GM23338 (cell line): Measurements from ENCODE around the gene ZXDC. TPM values are rescaled to one million over a fixed set of nuclear protein-coding genes. Genes with fewer than 3 reads are reported as not detected.

ENCODE experiments used
- ATAC-seq: fragments of 200-7000 bp; cut with Tn5 transposase; 3 replicates; pipeline ENCODE4 v1.9.1; 2020
- DNase-seq: peaks from one replicate; pipeline ENCODE4 v3.0.0-alpha.2; 2015; ENCODE audit warnings: low spot score
- H2AFZ ChIP-seq: fragments of 200-600 bp; sonication (generic); 2 replicates; pipeline ENCODE4 v1.8.0; 2016; ENCODE audit warnings: antibody characterized with exemption, mild to moderate bottlenecking, moderate library complexity
- H3F3A ChIP-seq: fragments of 200-600 bp; sonication (generic); replicated peaks from 2 replicates; pipeline ENCODE4 v1.8.0; 2017; ENCODE audit warnings: antibody characterized with exemption, mixed run types, low read depth
- H3K27ac ChIP-seq: fragments of 200-600 bp; sonication (generic); 2 replicates; pipeline ENCODE4 v1.6.1; 2016; ENCODE audit warnings: low read depth
- H3K27me3 ChIP-seq: fragments of 200-600 bp; sonication (generic); 2 replicates; pipeline ENCODE4 v1.8.0; 2016; ENCODE audit warnings: mild to moderate bottlenecking, mixed run types, moderate library complexity; ENCODE audit not compliant: insufficient read depth
- H3K36me3 ChIP-seq: fragments of 200-600 bp; sonication (generic); 2 replicates; pipeline ENCODE4 v1.8.0; 2016; ENCODE audit warnings: mild to moderate bottlenecking; ENCODE audit not compliant: insufficient read depth
- H3K4me1 ChIP-seq: fragments of 200-600 bp; sonication (generic); 2 replicates; pipeline ENCODE4 v1.8.0; 2016; ENCODE audit warnings: mild to moderate bottlenecking, moderate library complexity; ENCODE audit not compliant: insufficient read depth
- H3K4me2 ChIP-seq: fragments of 200-600 bp; sonication (generic); 2 replicates; pipeline ENCODE4 v1.7.1; 2017; ENCODE audit warnings: mixed run types
- H3K4me3 ChIP-seq: fragments of 200-600 bp; sonication (generic); 2 replicates; pipeline ENCODE4 v1.6.1; 2016; ENCODE audit warnings: mixed run types
- H3K79me2 ChIP-seq: fragments of 200-600 bp; sonication (generic); replicated peaks from 2 replicates; pipeline ENCODE4 v1.8.0; 2017; ENCODE audit warnings: mild to moderate bottlenecking; ENCODE audit not compliant: insufficient read depth
- H3K9me2 ChIP-seq: fragments of 200-600 bp; sonication (generic); 2 replicates; pipeline ENCODE4 v1.8.0; 2017; ENCODE audit not compliant: insufficient read depth
- H4K20me1 ChIP-seq: fragments of 200-600 bp; sonication (generic); replicated peaks from 2 replicates; pipeline ENCODE4 v1.8.0; 2017; ENCODE audit warnings: mild to moderate bottlenecking; ENCODE audit not compliant: insufficient read depth
- H3K27ac Mint-ChIP-seq: 2 replicates; pipeline ENCODE4 v1.8.0; 2020; ENCODE audit warnings: inconsistent platforms, mild to moderate bottlenecking, moderate library complexity, mixed read lengths
- H3K27me3 Mint-ChIP-seq: 3 replicates; pipeline ENCODE4 v1.8.0; 2022; ENCODE audit warnings: low read depth, mild to moderate bottlenecking, moderate library complexity, mixed read lengths, inconsistent platforms; ENCODE audit not compliant: insufficient read depth, poor library complexity
- H3K36me3 Mint-ChIP-seq: 3 replicates; pipeline ENCODE4 v1.8.0; 2021; ENCODE audit warnings: low read depth, mild to moderate bottlenecking, inconsistent platforms, moderate library complexity, mixed read lengths
- H3K4me1 Mint-ChIP-seq: 3 replicates; pipeline ENCODE4 v1.8.0; 2020; ENCODE audit warnings: mild to moderate bottlenecking, inconsistent platforms, mixed read lengths
- H3K4me3 Mint-ChIP-seq: 3 replicates; pipeline ENCODE4 v1.8.0; 2021; ENCODE audit warnings: moderate library complexity, mild to moderate bottlenecking, inconsistent platforms, mixed read lengths
- H3K9me3 Mint-ChIP-seq: 3 replicates; pipeline ENCODE4 v1.8.0; 2020; ENCODE audit warnings: moderate library complexity, mild to moderate bottlenecking, inconsistent platforms, mixed read lengths
- CREB1 ChIP-seq: fragments of 250-450 bp; sonication (Bioruptor Pico); IDR thresholded peaks from 2 replicates; pipeline ENCODE4 v1.5.0; 2020; ENCODE audit warnings: low read depth, mild to moderate bottlenecking, moderate library complexity
- CTCF ChIP-seq, 2 experiments: fragments of 200-600 bp in 1 of 2; sonication (generic) in 1 of 2; conservative IDR thresholded peaks; 2 replicates each; pipeline versions ENCODE4 v1.5.1 to v1.6.1; 2016 to 2017; ENCODE audit warnings: antibody characterized with exemption in 2 of 2, low read depth in 2 of 2, mild to moderate bottlenecking in 2 of 2, moderate library complexity in 1 of 2
- EZH2phosphoT487 ChIP-seq: fragments of 200-600 bp; sonication (generic); IDR thresholded peaks from one replicate; pipeline ENCODE4 v1.8.1; 2018; ENCODE audit warnings: antibody characterized with exemption; ENCODE audit not compliant: unreplicated experiment
- JUNB ChIP-seq: IDR thresholded peaks from one replicate; pipeline ENCODE4 v1.6.1; 2016; ENCODE audit warnings: antibody characterized with exemption; ENCODE audit not compliant: unreplicated experiment
- NANOG ChIP-seq: IDR thresholded peaks from 2 replicates; pipeline ENCODE4 v1.6.1; 2016; ENCODE audit warnings: antibody characterized with exemption, borderline replicate concordance
- POLR2AphosphoS5 ChIP-seq: IDR thresholded peaks from 2 replicates; pipeline ENCODE4 v1.6.1; 2016; ENCODE audit warnings: antibody characterized with exemption, low read depth
- REST ChIP-seq: IDR thresholded peaks from one replicate; pipeline ENCODE4 v1.6.1; 2018; ENCODE audit warnings: antibody characterized with exemption; ENCODE audit not compliant: unreplicated experiment
- STAT1 ChIP-seq: IDR thresholded peaks from one replicate; pipeline ENCODE4 v1.6.1; 2016; ENCODE audit warnings: antibody characterized with exemption; ENCODE audit not compliant: unreplicated experiment
- ZNF114 ChIP-seq: fragments of 250-450 bp; sonication (Bioruptor Pico); IDR thresholded peaks from 2 replicates; pipeline ENCODE4 v1.5.0; 2020; ENCODE audit warnings: mild to moderate bottlenecking, moderate library complexity
- ZNF331 ChIP-seq: fragments of 250-450 bp; sonication (Bioruptor Pico); IDR thresholded peaks from 2 replicates; pipeline ENCODE4 v1.5.0; 2020; ENCODE audit warnings: low read depth, mild to moderate bottlenecking, moderate library complexity
- ZNF462 ChIP-seq: fragments of 250-450 bp; sonication (Bioruptor Pico); IDR thresholded peaks from 2 replicates; pipeline ENCODE4 v1.5.0; 2020; ENCODE audit warnings: mild to moderate bottlenecking, moderate library complexity
- polyA plus RNA-seq: library from polyadenylated mRNA; unstranded; fragments of >200 nt; fragmentation: Nextera tagmentation; extraction: Ambion mirVana; gene quantifications from 2 replicates; pipeline ENCODE4 v1.2.1, GENCODE V29; 2016
- total RNA-seq: library from RNA; depleted of rRNA; stranded (reverse); fragments of >200 nt; shearing (Covaris generic); gene quantifications from 2 replicates; pipeline ENCODE4 v1.2.3, GENCODE V29; 2014

ZXDC gene
- total and polyA plus RNA-seq, 2 experiments from 2014 or later, result 5.7 to 45.1 TPM

- Histone ChIP-seq H4K20me1 (no peaks in the 10 kb centered on the region), H3K9me2 (no peaks in the 10 kb centered on the region), H3K36me3 (no peaks in the 10 kb centered on the region), H3K4me3 (no peak overlapping the region), H2AFZ (no peak overlapping the region), H3K79me2 (no peaks in the 10 kb centered on the region), H3K4me2 (no peak overlapping the region), H3K27me3 (peaks cover 42% of the 10 kb centered on the region), H3F3A (no peaks in the 10 kb centered on the region), H3K4me1 (peaks cover 4% of the 10 kb centered on the region; the same call in 1 of the 2 replicates), H3K27ac (no peak overlapping the region)
- H3K27me3 Mint-ChIP-seq, result peaks cover 36% of the 10 kb centered on the region
- H3K36me3 Mint-ChIP-seq, result no peaks in the 10 kb centered on the region
- H3K27ac Mint-ChIP-seq, result no peak overlapping the region
- peaks cover 11% of the 10 kb centered on the region for H3K4me1 Mint-ChIP-seq
- ATAC-seq (no peak), DNase-seq (no peak)
- H3K4me3 Mint-ChIP-seq, result no peak overlapping the region
- TF ChIP-seq ZNF331 (CRISPR knock-in tag) (no peak), EZH2phosphoT487 (no peak)
- no peaks in the 10 kb centered on the region; the same call in 2 of the 3 replicates for H3K9me3 Mint-ChIP-seq
Measured at GRCh38 chr3:126391631-126392030, 84.1 kb downstream of the ZXDC start.

- no peak overlapping the region for H3K4me2 ChIP-seq
- Mint-ChIP-seq H3K4me1 (peaks cover 16% of the 10 kb centered on the region), H3K4me3 (no peak overlapping the region), H3K27me3 (peaks cover 34% of the 10 kb centered on the region), H3K9me3 (no peaks in the 10 kb centered on the region; the same call in 2 of the 3 replicates), H3K27ac (no peak overlapping the region), H3K36me3 (no peaks in the 10 kb centered on the region)
- no peak overlapping the region for H3K27ac ChIP-seq
- H3K79me2 ChIP-seq, result no peaks in the 10 kb centered on the region
- H2AFZ ChIP-seq, result no peak overlapping the region
- H3K4me3 ChIP-seq, result no peak overlapping the region
- DNase-seq, result no peak
- no peak for ATAC-seq
- H3K27me3 ChIP-seq, result peaks cover 37% of the 10 kb centered on the region
- H4K20me1 ChIP-seq, result no peaks in the 10 kb centered on the region
- H3K4me1 ChIP-seq, result peaks cover 4% of the 10 kb centered on the region; the same call in 1 of the 2 replicates
- no peaks in the 10 kb centered on the region for H3F3A ChIP-seq
- H3K36me3 ChIP-seq, result no peaks in the 10 kb centered on the region
- no peaks in the 10 kb centered on the region for H3K9me2 ChIP-seq
- TF ChIP-seq CTCF (conservative IDR thresholded peaks at IDR 0.05; ENCODE audit: low read depth in 2 of 2) (no peak), NANOG (no peak), REST (no peak), JUNB (no peak), ZNF462 (CRISPR knock-in tag) (no peak), STAT1 (no peak), CREB1 (CRISPR knock-in tag) (no peak), ZNF114 (CRISPR knock-in tag) (no peak), POLR2AphosphoS5 (no peak)
Measured at GRCh38 chr3:126390751-126391150, 84.9 kb downstream of the ZXDC start.
